ENCODE results near the gene TMEM191C.
"Not testable (repeated sequence)": the region's sequence is repeated elsewhere in the genome, so short reads cannot be mapped to it uniquely, and the experiment has no call there.

The TMEM191C gene

GRCh38 chr22:21467337-21468193, at the start of gene TMEM191C:
TSS of gene TMEM191C (plus strand) at chr22:21467387. CDS start at chr22:21467460, 73 bp downstream.
- not testable (repeated sequence) for DNase-seq

DNA sequence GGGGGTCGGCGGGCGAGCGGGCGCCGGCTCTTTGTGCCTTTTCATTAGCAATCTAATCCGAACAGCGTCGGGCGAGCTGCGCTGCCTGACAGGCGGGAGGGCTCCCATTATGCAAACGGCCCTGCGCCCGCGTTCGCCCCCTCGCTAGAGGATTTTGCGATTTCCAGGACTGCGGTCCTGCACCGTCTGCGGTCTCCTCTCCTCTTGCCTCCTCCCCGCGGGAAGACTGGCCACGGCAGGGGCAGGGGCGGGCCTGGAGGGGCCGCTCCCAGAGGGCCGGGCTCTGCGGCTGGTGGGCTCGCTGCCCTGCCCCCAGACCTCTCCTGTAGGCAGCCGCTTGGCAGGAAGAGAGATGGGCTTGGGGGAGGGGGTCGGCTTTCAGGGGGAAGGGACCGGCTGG, 49.3 kb upstream of the TMEM191C start:
- not testable (repeated sequence) for DNase-seq

- not testable (repeated sequence) for DNase-seq
Observed at GRCh38 chr22:21418974-21419638, 48.1 kb upstream of the TMEM191C start.

DNA sequence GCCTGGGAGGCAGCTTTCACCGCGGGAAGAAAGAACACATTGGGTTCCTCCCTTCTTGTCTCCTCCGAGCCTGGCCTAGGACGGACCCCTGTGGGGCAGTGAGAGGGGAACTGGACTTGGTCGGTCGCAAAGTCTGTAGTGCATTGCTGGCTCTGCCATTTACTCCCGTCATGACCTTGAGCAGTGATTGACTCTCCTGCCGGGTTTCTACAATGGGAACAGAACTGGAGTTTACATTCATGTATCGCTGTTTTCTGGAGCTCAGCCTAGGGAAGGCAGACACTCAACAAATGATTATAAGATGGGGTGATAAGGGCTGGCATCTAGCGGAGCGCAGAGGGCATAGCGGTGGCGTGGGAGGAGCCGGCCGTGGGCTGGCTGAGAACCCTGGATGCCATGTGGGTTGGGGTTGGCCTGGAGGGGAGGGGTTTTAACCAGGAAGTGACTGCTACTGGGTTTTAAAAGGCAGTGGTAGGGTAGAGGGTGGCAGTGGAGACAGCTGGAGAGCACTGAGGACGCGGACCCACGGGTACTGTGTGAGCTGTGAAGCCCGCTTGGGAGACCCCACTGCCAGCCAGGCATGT, 46.9 kb upstream of the TMEM191C start:
- DNase-seq: not testable (repeated sequence)

- DNase-seq: not testable (repeated sequence)
Observed at GRCh38 chr22:21424084-21424709, 43.0 kb upstream of the TMEM191C start.

DNA sequence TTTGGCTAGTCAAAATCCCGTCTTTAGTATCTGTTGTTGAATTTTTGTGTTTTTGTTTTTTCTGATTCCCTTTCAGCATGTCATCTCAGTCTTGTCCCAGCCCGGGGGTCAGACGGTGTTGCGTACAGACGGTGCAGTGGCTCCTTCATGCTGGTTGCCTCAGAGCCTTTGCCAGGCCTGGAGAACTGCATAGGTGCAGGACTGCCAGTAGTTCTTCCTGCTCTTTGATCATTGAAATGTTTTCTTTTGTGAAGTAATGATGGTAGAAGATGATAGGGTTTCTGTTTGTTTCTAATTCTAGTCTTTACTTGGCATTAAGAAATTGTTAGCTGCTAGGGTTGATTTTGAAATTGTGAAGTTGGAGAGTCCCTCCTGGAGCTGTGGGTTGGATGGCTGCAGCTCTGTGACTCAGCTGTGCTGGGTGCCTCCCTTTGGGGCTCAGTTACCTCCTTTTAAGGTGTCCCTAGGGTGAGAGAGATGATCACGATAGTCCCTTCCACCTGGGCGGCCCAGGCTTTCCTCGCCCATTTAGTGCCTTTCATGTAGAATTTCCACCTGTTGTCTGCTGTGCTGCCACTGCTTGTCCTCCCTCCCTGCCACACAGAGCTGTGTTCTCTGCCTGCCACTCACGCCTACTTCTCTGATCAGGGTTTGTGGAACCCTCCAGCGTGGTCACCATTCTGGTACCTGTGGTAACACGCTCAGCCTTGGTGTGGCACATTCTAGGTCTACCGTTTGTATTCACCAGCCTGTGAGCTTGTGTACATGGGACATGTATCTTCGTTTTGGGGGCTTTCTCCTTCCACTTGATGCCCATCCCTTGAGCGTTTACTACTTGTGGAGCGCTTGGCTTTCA, 32.6 kb upstream of the TMEM191C start:
- not testable (repeated sequence) for DNase-seq

DNA sequence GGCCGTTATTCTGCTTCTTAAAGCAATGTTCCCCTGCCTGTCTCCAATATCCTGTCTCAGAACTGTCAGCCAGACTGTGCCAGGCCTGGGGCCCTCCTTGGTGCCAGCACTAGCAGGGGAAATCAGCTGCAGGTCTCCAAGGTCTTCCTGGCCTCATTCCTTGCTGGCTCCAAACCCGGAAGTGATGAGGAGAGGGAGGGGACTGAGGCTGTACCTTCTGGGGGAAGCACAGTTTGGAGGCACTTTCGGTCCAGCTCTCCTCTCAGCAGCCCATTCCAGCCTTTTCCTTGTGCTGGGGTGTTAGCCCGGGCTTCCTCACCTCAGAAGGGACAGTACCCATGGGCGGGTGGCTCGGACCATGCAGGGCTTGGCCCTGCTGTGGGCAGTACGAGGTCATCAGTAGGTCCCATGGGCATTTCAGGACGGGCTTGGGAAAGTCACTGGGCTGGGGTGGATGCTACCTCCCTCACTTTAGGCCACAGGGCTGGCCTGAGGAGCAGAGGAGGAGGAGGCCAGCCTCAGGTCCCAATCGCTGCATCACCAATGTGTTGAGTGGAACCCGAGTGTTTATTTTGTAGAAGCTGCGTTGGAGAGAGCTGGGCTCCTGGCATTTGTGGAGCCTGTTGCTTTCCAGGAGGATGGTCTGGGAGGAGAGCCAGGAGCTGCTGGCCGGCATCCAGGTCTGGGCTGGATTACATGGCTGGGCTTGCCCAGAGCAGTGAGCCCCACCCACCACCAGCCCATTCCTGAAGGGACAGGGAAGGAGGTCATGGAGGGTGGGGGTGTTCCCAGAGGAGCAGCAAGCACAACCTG, 31.0 kb upstream of the TMEM191C start:
- not testable (repeated sequence) for DNase-seq

GRCh38 chr22:21438013-21438412, 29.2 kb upstream of the TMEM191C start:
- DNase-seq: not testable (repeated sequence)

DNA sequence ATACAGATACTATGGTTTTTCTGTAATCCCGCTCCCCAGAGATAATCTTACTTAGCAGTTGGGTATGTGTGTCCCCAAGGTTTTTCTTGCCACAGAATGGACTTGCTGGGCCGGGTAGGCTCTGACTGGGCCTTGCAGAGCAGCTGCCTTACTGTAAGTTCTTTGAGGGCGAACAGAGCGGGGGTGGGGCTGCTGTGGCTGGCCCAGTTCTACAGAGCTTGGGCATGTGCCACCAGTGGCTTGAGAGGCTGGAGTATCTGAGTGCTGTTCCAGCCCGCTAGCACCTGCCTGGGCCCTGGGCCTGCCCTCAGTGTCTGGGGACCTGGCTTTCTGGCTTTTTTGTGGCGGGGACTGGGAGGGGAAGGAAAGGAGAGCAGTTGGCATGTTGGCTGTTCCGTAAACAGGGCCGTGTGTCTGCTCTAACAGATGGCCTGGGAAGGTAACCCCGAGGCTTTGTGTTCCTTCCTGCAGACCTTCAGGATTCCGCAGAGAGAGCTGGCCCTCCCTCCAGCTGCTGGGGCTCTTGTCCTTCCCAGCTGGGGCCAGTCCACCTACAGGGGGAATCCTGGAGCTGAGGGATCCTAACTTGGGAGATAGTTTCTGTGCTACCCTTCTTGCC, 27.1 kb upstream of the TMEM191C start:
- DNase-seq: not testable (repeated sequence)

- DNase-seq: not testable (repeated sequence)
Observed at GRCh38 chr22:21440676-21441075, 26.5 kb upstream of the TMEM191C start.

GRCh38 chr22:21441170-21441569, 26.0 kb upstream of the TMEM191C start:
- DNase-seq: not testable (repeated sequence)

GRCh38 chr22:21442123-21442522, 25.1 kb upstream of the TMEM191C start:
- not testable (repeated sequence) for DNase-seq

DNA sequence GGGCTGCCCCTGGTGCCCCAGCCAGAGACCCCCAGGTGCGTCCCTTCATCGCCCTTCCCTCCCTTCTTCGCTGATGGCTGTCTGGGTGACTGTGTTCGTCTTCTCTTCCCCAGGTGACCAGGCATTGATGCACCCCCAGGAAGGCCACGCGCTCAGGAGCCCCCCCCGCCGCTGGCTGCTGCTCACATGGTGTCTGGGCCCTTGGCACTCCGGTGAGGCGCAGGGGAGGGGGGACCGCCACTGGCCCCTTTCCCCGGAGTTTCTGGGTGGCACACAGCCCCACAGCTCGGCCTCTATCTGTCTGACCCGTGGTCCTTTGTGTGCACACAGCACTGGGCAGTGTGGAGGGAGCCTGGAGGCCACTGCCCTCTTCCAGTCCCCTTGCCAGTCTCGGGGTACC, 24.5 kb upstream of the TMEM191C start:
- DNase-seq: not testable (repeated sequence)

DNA sequence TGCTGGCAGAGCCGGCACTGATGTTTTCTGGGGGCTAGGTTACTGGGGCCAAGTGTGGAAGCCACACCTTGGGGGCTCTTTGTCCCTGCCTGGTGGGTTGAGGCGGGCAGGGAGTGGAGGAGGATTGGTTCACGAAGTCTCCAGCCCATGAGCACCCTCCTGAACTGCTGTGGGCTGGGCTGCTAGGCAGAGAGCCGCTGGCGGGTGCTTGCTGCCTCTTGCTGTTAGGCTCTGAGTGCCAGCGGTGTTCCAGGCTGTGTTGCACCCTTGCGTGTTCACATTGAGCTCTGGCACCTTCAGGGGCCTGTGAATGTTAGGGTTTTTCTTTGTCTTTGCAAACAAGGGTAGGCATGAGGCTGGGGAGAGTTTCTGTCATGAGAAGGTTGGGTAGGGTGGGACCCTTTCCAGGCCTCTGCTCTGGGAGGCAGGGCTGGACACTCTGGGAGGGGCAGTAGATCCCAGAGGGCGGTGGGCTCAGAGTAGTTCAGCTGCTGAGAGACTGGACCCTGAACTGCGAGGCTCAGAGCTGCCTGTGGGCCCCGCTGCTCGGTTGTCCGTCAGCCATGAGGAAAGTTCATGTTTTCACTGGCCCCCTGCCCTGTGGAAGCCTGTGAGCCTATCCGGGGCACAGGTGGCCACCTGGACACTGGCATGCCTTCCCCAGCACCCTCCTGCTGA, 24.0 kb upstream of the TMEM191C start:
- no peak for DNase-seq

DNA sequence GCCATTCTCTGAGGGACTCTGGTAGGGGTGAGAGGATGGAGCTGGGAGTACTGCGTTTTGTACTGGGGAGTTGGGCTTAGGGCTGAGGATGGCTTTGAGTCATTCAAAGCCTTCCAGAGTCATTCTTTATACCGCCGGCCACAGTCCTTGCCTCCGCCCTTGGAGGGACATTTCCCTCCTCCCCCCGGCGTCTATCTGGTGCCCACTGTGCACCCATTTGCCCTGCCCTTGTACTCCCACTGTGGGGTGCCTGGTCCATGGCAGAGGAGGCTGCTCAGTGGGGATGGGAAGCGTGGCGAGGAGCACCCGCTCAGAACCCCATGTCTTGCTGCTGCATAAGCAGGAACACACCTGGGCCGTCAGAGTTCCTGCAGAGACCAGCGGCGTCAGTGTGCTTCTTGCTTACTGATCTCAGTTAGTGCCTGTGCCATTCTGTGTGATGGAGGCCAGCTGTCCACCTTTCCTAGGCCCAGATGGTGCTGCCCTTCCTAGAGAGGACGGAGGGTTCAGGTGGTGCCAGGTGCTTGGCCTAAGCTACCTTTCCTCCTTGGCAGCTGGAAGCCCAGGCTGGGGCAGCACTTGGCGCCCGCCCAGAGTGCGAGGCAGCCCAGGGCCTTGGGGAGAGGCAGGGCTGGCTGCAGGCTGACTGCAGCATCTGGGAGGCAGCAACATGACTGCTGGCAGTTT, 23.3 kb upstream of the TMEM191C start:
- no peak for DNase-seq

- DNase-seq: no peak
Observed at GRCh38 chr22:21444701-21445436, 22.3 kb upstream of the TMEM191C start.

- DNase-seq: no peak
Observed at GRCh38 chr22:21445437-21446127, 21.6 kb upstream of the TMEM191C start.
